IMR-90 (cell line): ENCODE data around the gene ZNF346. TPM values are rescaled to one million over a fixed set of nuclear protein-coding genes. Genes with fewer than 3 reads are reported as not detected.

ENCODE experiments used
- ATAC-seq: fragments of 200-7000 bp; cut with Tn5 transposase; 2 replicates; pipeline ENCODE4 v1.9.1; 2020; ENCODE audit warnings: low read depth, mild to moderate bottlenecking, moderate library complexity
- BruUV-seq: library from RNA; stranded (reverse); fragments of 400-500 nt; replicated peaks from 2 replicates; lab custom pipeline; 2021; lab: Mats Ljungman, UMichigan
- CTCF ChIA-PET: fragments of 300-600 bp; formaldehyde crosslinking; extraction: SDS; loops from one replicate; lab custom pipeline; 2021; ENCODE audit warnings: antibody characterized with exemption; lab: Yijun Ruan, JAX
- POLR2A ChIA-PET: fragments of 300-600 bp; sonication (Branson Sonifier 250); formaldehyde crosslinking; loops from one replicate; lab custom pipeline; 2022; ENCODE audit warnings: antibody characterized with exemption; ENCODE audit not compliant: unreplicated experiment; lab: Charles Lee
- DNase-seq: peaks from one replicate; pipeline ENCODE4 v3.0.0; 2013
- H2AFZ ChIP-seq: replicated peaks from 2 replicates; pipeline ENCODE3; 2013; ENCODE audit warnings: low read length, mild to moderate bottlenecking; ENCODE audit not compliant: poor library complexity
- H2AK5ac ChIP-seq: 2 replicates; pipeline ENCODE4 v1.6.1; 2013; ENCODE audit warnings: low read depth, low read length, inconsistent platforms
- H2AK9ac ChIP-seq: replicated peaks from 2 replicates; pipeline ENCODE3; 2013; ENCODE audit warnings: mild to moderate bottlenecking, low read depth, low read length, moderate library complexity; ENCODE audit not compliant: poor library complexity
- H2BK120ac ChIP-seq: 2 replicates; pipeline ENCODE4 v1.6.1; 2013; ENCODE audit warnings: low read depth, low read length, inconsistent platforms
- H2BK15ac ChIP-seq: 3 replicates; pipeline ENCODE4 v1.6.1; 2013; ENCODE audit warnings: low read depth, low read length, inconsistent platforms
- H2BK20ac ChIP-seq: 2 replicates; pipeline ENCODE4 v1.6.1; 2013; ENCODE audit warnings: low read depth, mild to moderate bottlenecking, inconsistent platforms, low read length, moderate library complexity
- H2BK5ac ChIP-seq: 2 replicates; pipeline ENCODE4 v1.6.1; 2013; ENCODE audit warnings: mild to moderate bottlenecking, low read depth, low read length, inconsistent platforms; ENCODE audit not compliant: poor library complexity, severe bottlenecking
- H3K14ac ChIP-seq: replicated peaks from 2 replicates; pipeline ENCODE4 v1.6.1; 2013; ENCODE audit warnings: low read depth, low read length, inconsistent platforms
- H3K18ac ChIP-seq: 2 replicates; pipeline ENCODE4 v1.6.1; 2013; ENCODE audit warnings: low read depth, low read length, control low read depth
- H3K23ac ChIP-seq: 2 replicates; pipeline ENCODE4 v1.6.1; 2013; ENCODE audit warnings: low read depth, low read length, inconsistent platforms
- H3K27ac ChIP-seq: 2 replicates; pipeline ENCODE4 v1.5.1; 2013; ENCODE audit warnings: mild to moderate bottlenecking, control low read depth, low read length; ENCODE audit not compliant: insufficient read depth
- H3K27me3 ChIP-seq: 2 replicates; pipeline ENCODE4 v1.6.1; 2013; ENCODE audit warnings: low read length; ENCODE audit not compliant: control insufficient read depth, insufficient read depth
- H3K36me3 ChIP-seq: 2 replicates; pipeline ENCODE4 v1.6.1; 2013; ENCODE audit warnings: low read length, mixed read lengths; ENCODE audit not compliant: control insufficient read depth, insufficient read depth
- H3K4ac ChIP-seq: 2 replicates; pipeline ENCODE4 v1.6.1; 2013; ENCODE audit warnings: low read depth, low read length, inconsistent platforms
- H3K4me1 ChIP-seq: 2 replicates; pipeline ENCODE4 v1.6.1; 2013; ENCODE audit warnings: low read length, mixed read lengths; ENCODE audit not compliant: control insufficient read depth, insufficient read depth
- H3K4me2 ChIP-seq: 2 replicates; pipeline ENCODE4 v1.6.1; 2013; ENCODE audit warnings: low read depth, mild to moderate bottlenecking, control low read depth, low read length, moderate library complexity
- H3K4me3 ChIP-seq: 2 replicates; pipeline ENCODE4 v1.5.1; 2013; ENCODE audit warnings: low read depth, mild to moderate bottlenecking, control low read depth, low read length, moderate library complexity; ENCODE audit not compliant: insufficient read depth
- H3K56ac ChIP-seq: 2 replicates; pipeline ENCODE4 v1.6.1; 2013; ENCODE audit warnings: low read length, inconsistent platforms; ENCODE audit not compliant: insufficient read depth; ENCODE audit errors: extremely low read depth
- H3K79me1 ChIP-seq, 2 experiments: 2 replicates each; pipeline ENCODE4 v1.6.1; 2013; ENCODE audit warnings: low read length in 2 of 2, inconsistent platforms in 1 of 2, low read depth in 1 of 2
- H3K9ac ChIP-seq: 2 replicates; pipeline ENCODE4 v1.6.1; 2013; ENCODE audit warnings: low read depth, low read length, control low read depth
- H3K9me1 ChIP-seq: 2 replicates; pipeline ENCODE4 v1.6.1; 2013; ENCODE audit warnings: low read length, inconsistent platforms; ENCODE audit not compliant: insufficient read depth
- H3K9me3 ChIP-seq: 2 replicates; pipeline ENCODE4 v1.6.1; 2013; ENCODE audit warnings: low read length; ENCODE audit not compliant: control insufficient read depth, insufficient read depth
- H4K20me1 ChIP-seq: 2 replicates; pipeline ENCODE4 v1.6.1; 2013; ENCODE audit warnings: low read length, inconsistent platforms; ENCODE audit not compliant: insufficient read depth
- H4K5ac ChIP-seq: 2 replicates; pipeline ENCODE4 v1.6.1; 2013; ENCODE audit warnings: mild to moderate bottlenecking, low read depth, low read length, control low read depth
- H4K8ac ChIP-seq, 2 experiments: 2 replicates each; pipeline ENCODE4 v1.6.1; 2013; ENCODE audit warnings: low read depth in 2 of 2, low read length in 2 of 2, control low read depth in 1 of 2, inconsistent platforms in 1 of 2
- H4K91ac ChIP-seq: 2 replicates; pipeline ENCODE4 v1.6.1; 2013; ENCODE audit warnings: low read depth, low read length, inconsistent platforms; ENCODE audit not compliant: insufficient read depth
- MAFK ChIP-seq: IDR thresholded peaks from 2 replicates; pipeline ENCODE4 v1.6.1; 2012; ENCODE audit warnings: low read depth, low read length, improper control_type of control experiment
- RAD21 ChIP-seq: IDR thresholded peaks from 2 replicates; pipeline ENCODE4 v1.6.1; 2012; ENCODE audit warnings: low read length, improper control_type of control experiment
- WGBS, 2 experiments: methylation state at CpG; one replicate each; pipeline versions ENCODE4 v1.1.5 to v1.1.7; 2013; ENCODE audit warnings: missing lambda C conversion rate in 2 of 2; ENCODE audit not compliant: insufficient read length in 1 of 2; ENCODE audit errors: extremely low coverage in 2 of 2; 5-methylcytosine and 5-hydroxymethylcytosine counted together
- dilution Hi-C: fragments of 300-500 bp; cut with HindIII; formaldehyde crosslinking; loops from one replicate; pipeline ENCODE4 v1.14.3; 2018; ENCODE audit warnings: low sequenced_read_pairs; ENCODE audit not compliant: unreplicated experiment
- in situ Hi-C: fragments of 300-500 bp; cut with MboI; formaldehyde crosslinking; loops from 3 replicates; pipeline ENCODE4 v1.14.3; 2019; ENCODE audit warnings: low sequenced_read_pairs, inconsistent platforms, mixed read lengths
- intact Hi-C: fragments of 100-400 bp; cut with micrococcal nuclease; formaldehyde crosslinking; loops from 2 replicates; pipeline ENCODE4 v1.10.0; 2022
- polyA plus RNA-seq, 3 experiments: library from polyadenylated mRNA; depleted of rRNA; stranded (reverse); fragments of >200 nt; gene quantifications; 2 replicates each; pipeline ENCODE4 v1.2.3, GENCODE V29; 2012; ENCODE audit warnings: low replicate concordance in 1 of 3
- total RNA-seq: library from RNA; depleted of rRNA; stranded (reverse); fragments of >200 nt; gene quantifications from 2 replicates; pipeline ENCODE4 v1.2.3, GENCODE V29; 2012

Gene ZNF346
- total and polyA plus RNA-seq, 2 of the 4 experiments (the other 2 are of a cell fraction), result 15.1 to 17.0 TPM

DNA sequence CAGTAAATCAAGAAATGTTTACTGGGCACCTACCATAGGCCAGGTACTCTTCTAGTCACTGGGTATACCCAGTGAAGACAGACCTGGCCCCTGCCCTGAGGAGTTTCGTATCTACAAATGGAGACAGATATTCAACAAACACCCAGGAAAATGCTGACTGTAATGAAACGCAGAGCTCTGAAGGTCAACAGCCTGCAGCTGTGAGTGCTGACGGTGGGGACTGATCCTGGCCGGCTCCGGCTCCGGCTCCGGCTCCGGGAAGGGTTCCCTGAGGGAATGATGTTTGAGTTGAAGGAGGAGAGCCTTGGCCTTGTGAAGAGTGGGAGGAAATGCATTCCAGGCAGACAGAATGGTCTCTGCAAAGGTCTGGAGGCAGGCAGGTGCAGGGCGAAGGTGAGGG, 87.3 kb downstream of the ZNF346 start:
- POLR2A ChIA-PET, result no interaction called here
- in situ Hi-C loops, result loop anchor here (5.0 kb wide), 1 partner anchor 38 kb away; no protein-coding TSS in a partner anchor
- H2BK120ac ChIP-seq, result no peak overlapping the region
- H3K4me3 ChIP-seq, result no peak overlapping the region
- no peaks in the 10 kb centered on the region for H3K79me1 ChIP-seq
- H2BK15ac ChIP-seq, result no peak overlapping the region
- no peaks in the 10 kb centered on the region; the same call in 1 of the 2 replicates for H3K4me1 ChIP-seq
- H3K4ac ChIP-seq, result no peak overlapping the region
- H3K56ac ChIP-seq, result no peak overlapping the region
- H4K5ac ChIP-seq, result no peak overlapping the region
- H3K27me3 ChIP-seq, result no peaks in the 10 kb centered on the region; the same call in 1 of the 2 replicates
- no peak overlapping the region for H3K4me2 ChIP-seq
- peak overlapping the region; percentile 61 for H2AFZ ChIP-seq
- WGBS, 2 experiments, result 90% methylated on average over 2 of the region's 9 CpGs; no CpG with 5 or more reads in 1 of the 2 experiments
- H3K14ac ChIP-seq, result no peak overlapping the region
- H3K9me3 ChIP-seq, result no peaks in the 10 kb centered on the region
- peak overlapping the region; percentile 13 for H2AK9ac ChIP-seq
- no peak overlapping the region for H3K23ac ChIP-seq
- no peak overlapping the region for H2AK5ac ChIP-seq
- no peak for DNase-seq
- H4K91ac ChIP-seq, result no peak overlapping the region
- ATAC-seq, result no peak
- H4K20me1 ChIP-seq, result no peaks in the 10 kb centered on the region
- H2BK20ac ChIP-seq, result no peak overlapping the region
- TF ChIP-seq MAFK (peak; percentile 42; the same call in 1 of the 2 replicates), RAD21 (no peak)
- H4K8ac ChIP-seq, result no peak overlapping the region
- no peak overlapping the region for H3K18ac ChIP-seq
- H2BK5ac ChIP-seq, result no peak overlapping the region
- intact Hi-C loops, result loop anchor here (10.0 kb wide), 1 partner anchor 165 kb away; no protein-coding TSS in a partner anchor
- no peaks in the 10 kb centered on the region for H3K9me1 ChIP-seq
- no peak overlapping the region for H3K27ac ChIP-seq
- H3K9ac ChIP-seq, result no peak overlapping the region
- no TSS peak for BruUV-seq
- dilution Hi-C loops, result no loop called here
- CTCF ChIA-PET, result interaction anchor here (3.1 kb wide), 1 partner anchor 37 kb away, joined by 43 read pairs; no protein-coding TSS in a partner anchor
- no peaks in the 10 kb centered on the region for H3K36me3 ChIP-seq
